ENCODE results near the gene SUPT5H. TPM values are rescaled to one million over a fixed set of nuclear protein-coding genes. Genes with fewer than 3 reads are reported as not detected.

SUPT5H gene
- polyA plus RNA-seq, 1 donor from 2014 or later = 92.5 TPM

- TF ChIP-seq MXI1 (conservative IDR thresholded peaks at IDR 0.05; ENCODE audit: poor library complexity, severe bottlenecking) = no peak
- TF ChIP-seq SMC3 (conservative IDR thresholded peaks at IDR 0.05; ENCODE audit: poor library complexity) = no peak
- no peaks in the 10 kb centered on the region for H3K36me3 ChIP-seq (ENCODE audit: insufficient read depth, low read length)
- H3K27ac ChIP-seq (ENCODE audit: low read length) = no peak overlapping the region
- no peaks in the 10 kb centered on the region for H3F3A ChIP-seq (ENCODE audit: insufficient read depth, low read length, poor library complexity, severe bottlenecking)
- no peaks in the 10 kb centered on the region for H3K9me3 ChIP-seq (ENCODE audit: low read length)
- H2AFZ ChIP-seq (ENCODE audit: low read depth, low read length) = no peak overlapping the region
- H3K9ac ChIP-seq (ENCODE audit: low read length) = no peak overlapping the region
- H3K79me2 ChIP-seq (replicated peaks; ENCODE audit: insufficient read depth, low read length) = no peaks in the 10 kb centered on the region
- no peak overlapping the region for H3K4me3 ChIP-seq (ENCODE audit: low read length)
- no peak overlapping the region for H3K4me2 ChIP-seq (ENCODE audit: low read length)
- no peaks in the 10 kb centered on the region for H4K20me1 ChIP-seq (ENCODE audit: insufficient read depth)
- H3K27me3 ChIP-seq (ENCODE audit: insufficient read depth, low read depth, low read length) = no peaks in the 10 kb centered on the region
- H3K9me2 ChIP-seq (ENCODE audit: insufficient read depth, low read length) = no peaks in the 10 kb centered on the region
Measured at GRCh38 chr19:39427707-39428106, 17.7 kb upstream of the SUPT5H start.

GRCh38 chr19:39428283-39429112 lies 16.9 kb upstream of the SUPT5H start:
- Histone ChIP-seq H2AFZ (ENCODE audit: low read depth, low read length) (no peak overlapping the region), H4K20me1 (ENCODE audit: insufficient read depth) (no peaks in the 10 kb centered on the region), H3K9ac (ENCODE audit: low read length) (no peak overlapping the region), H3K9me3 (ENCODE audit: low read length) (no peaks in the 10 kb centered on the region), H3K4me2 (ENCODE audit: low read length) (no peak overlapping the region), H3F3A (ENCODE audit: insufficient read depth, low read length, poor library complexity, severe bottlenecking) (no peaks in the 10 kb centered on the region), H3K27ac (ENCODE audit: low read length) (no peak overlapping the region), H3K9me2 (ENCODE audit: insufficient read depth, low read length) (no peaks in the 10 kb centered on the region), H3K79me2 (replicated peaks; ENCODE audit: insufficient read depth, low read length) (no peaks in the 10 kb centered on the region), H3K36me3 (ENCODE audit: insufficient read depth, low read length) (no peaks in the 10 kb centered on the region), H3K27me3 (ENCODE audit: insufficient read depth, low read depth, low read length) (no peaks in the 10 kb centered on the region), H3K4me3 (ENCODE audit: low read length) (no peak overlapping the region)
- TF ChIP-seq SMC3 (conservative IDR thresholded peaks at IDR 0.05; ENCODE audit: poor library complexity) = no peak
- TF ChIP-seq POLR2AphosphoS5 (IDR thresholded peaks at IDR 0.05) = no peak
- TF ChIP-seq CTCF (IDR thresholded peaks at IDR 0.05; ENCODE audit: poor library complexity, severe bottlenecking) = no peak
- TF ChIP-seq REST (IDR thresholded peaks at IDR 0.05; ENCODE audit: borderline replicate concordance) = no peak
- TF ChIP-seq MXI1 (conservative IDR thresholded peaks at IDR 0.05; ENCODE audit: poor library complexity, severe bottlenecking) = no peak
- no peak for TF ChIP-seq TAF1 (IDR thresholded peaks at IDR 0.05; ENCODE audit: low read depth)

All from neural cell (in vitro differentiated cells).